ENCODE results near the gene PDCL2. TPM values are rescaled to one million over a fixed set of nuclear protein-coding genes. Genes with fewer than 3 reads are reported as not detected.

PDCL2 gene
- total and polyA plus RNA-seq, 2 experiments from 2014 or later: 0.35 to 1.9 TPM

- TF ChIP-seq ZNF462 (CRISPR knock-in tag; IDR thresholded peaks at IDR 0.05) (no peak), EZH2 (IDR thresholded peaks at IDR 0.05; ENCODE audit: low read depth, unreplicated experiment) (no peak), CTCF (conservative IDR thresholded peaks at IDR 0.05; ENCODE audit: low read depth in 2 of 2) (peak; percentile 16 to 38; a peak in 2 of 4 replicates), JUNB (IDR thresholded peaks at IDR 0.05; ENCODE audit: unreplicated experiment) (no peak)
Measured at GRCh38 chr4:55543858-55544257, 48.2 kb downstream of the PDCL2 start (continued).

GRCh38 chr4:55540271-55540670 is 51.8 kb downstream of the PDCL2 start:
- Histone ChIP-seq H3F3A (replicated peaks; ENCODE audit: low read depth) (peaks cover 2% of the 10 kb centered on the region; the same call in 1 of the 2 replicates), H3K27me3 (ENCODE audit: insufficient read depth) (no peaks in the 10 kb centered on the region), H3K4me3 (no peak overlapping the region), H3K79me2 (replicated peaks; ENCODE audit: insufficient read depth) (peaks cover 99% of the 10 kb centered on the region), H4K20me1 (replicated peaks; ENCODE audit: insufficient read depth) (peaks cover 12% of the 10 kb centered on the region), H3K4me2 (no peak overlapping the region), H3K9me2 (ENCODE audit: insufficient read depth) (no peaks in the 10 kb centered on the region), H2AFZ (no peak overlapping the region), H3K4me1 (ENCODE audit: insufficient read depth) (peaks cover 33% of the 10 kb centered on the region), H3K36me3 (ENCODE audit: insufficient read depth) (no peaks in the 10 kb centered on the region), H3K27ac (ENCODE audit: low read depth) (peak overlapping the region; percentile 36; the same call in 1 of the 2 replicates)
- Mint-ChIP-seq H3K4me1 (peaks cover 40% of the 10 kb centered on the region), H3K4me3 (no peak overlapping the region), H3K9me3 (peaks cover 7% of the 10 kb centered on the region; the same call in 2 of the 3 replicates), H3K27me3 (ENCODE audit: insufficient read depth, low read depth, poor library complexity) (peaks cover 2% of the 10 kb centered on the region), H3K36me3 (ENCODE audit: low read depth) (peaks cover 30% of the 10 kb centered on the region), H3K27ac (no peak overlapping the region)
- TF ChIP-seq EZH2 (IDR thresholded peaks at IDR 0.05; ENCODE audit: low read depth, unreplicated experiment): no peak
- no peak for TF ChIP-seq EZH2phosphoT487 (IDR thresholded peaks at IDR 0.05; ENCODE audit: unreplicated experiment)
- TF ChIP-seq JUNB (IDR thresholded peaks at IDR 0.05; ENCODE audit: unreplicated experiment): no peak
- TF ChIP-seq ZNF331 (CRISPR knock-in tag; IDR thresholded peaks at IDR 0.05; ENCODE audit: low read depth): no peak
- ATAC-seq: no peak
- DNase-seq (ENCODE audit: low spot score): no peak

All from GM23338 (cell line).